H9 (cell line): Measurements from ENCODE around the gene IL26. TPM values are rescaled to one million over a fixed set of nuclear protein-coding genes. Genes with fewer than 3 reads are reported as not detected.

Source experiments
- DNase-seq: peaks from one replicate; pipeline ENCODE4 v3.0.0-alpha.2; 2017
- H2AFZ ChIP-seq: one replicate; pipeline ENCODE4 v1.6.1; 2013; ENCODE audit warnings: mild to moderate bottlenecking, low read length, control low read depth, moderate library complexity
- H2AK5ac ChIP-seq: 2 replicates; pipeline ENCODE4 v1.6.1; 2013; ENCODE audit warnings: low read length, control low read depth, mixed read lengths; ENCODE audit not compliant: insufficient read length
- H2BK120ac ChIP-seq: one replicate; pipeline ENCODE4 v1.6.1; 2013; ENCODE audit warnings: low read depth, mild to moderate bottlenecking, low read length, control low read depth, inconsistent platforms; ENCODE audit not compliant: poor library complexity, severe bottlenecking
- H2BK12ac ChIP-seq: 2 replicates; pipeline ENCODE4 v1.6.1; 2013; ENCODE audit warnings: low read length, control low read depth, mixed read lengths, low read depth; ENCODE audit not compliant: insufficient read length
- H2BK15ac ChIP-seq: 2 replicates; pipeline ENCODE4 v1.6.1; 2013; ENCODE audit warnings: low read depth, low read length, control low read depth
- H2BK20ac ChIP-seq: one replicate; pipeline ENCODE4 v1.6.1; 2013; ENCODE audit warnings: low read depth, mild to moderate bottlenecking, low read length, control low read depth, inconsistent platforms; ENCODE audit not compliant: poor library complexity, severe bottlenecking
- H2BK5ac ChIP-seq: 2 replicates; pipeline ENCODE4 v1.6.1; 2013; ENCODE audit warnings: low read length, control low read depth, mixed read lengths; ENCODE audit not compliant: insufficient read length
- H3K14ac ChIP-seq: 2 replicates; pipeline ENCODE4 v1.6.1; 2013; ENCODE audit warnings: low read length, control low read depth; ENCODE audit not compliant: insufficient read depth
- H3K18ac ChIP-seq: 2 replicates; pipeline ENCODE4 v1.6.1; 2013; ENCODE audit warnings: low read depth, mild to moderate bottlenecking, mixed read lengths, low read length, control low read depth; ENCODE audit not compliant: insufficient read length
- H3K23ac ChIP-seq: 2 replicates; pipeline ENCODE4 v1.6.1; 2013; ENCODE audit warnings: low read length, control low read depth, mixed read lengths, low read depth; ENCODE audit not compliant: insufficient read length
- H3K23me2 ChIP-seq: 2 replicates; pipeline ENCODE4 v1.6.1; 2013; ENCODE audit warnings: low read depth, mild to moderate bottlenecking, mixed read lengths, low read length, control low read depth; ENCODE audit not compliant: insufficient read length, poor library complexity, severe bottlenecking
- H3K27ac ChIP-seq: 2 replicates; pipeline ENCODE4 v1.5.1; 2013; ENCODE audit warnings: low read length, control low read depth, mixed read lengths, low read depth; ENCODE audit not compliant: insufficient read length
- H3K27me3 ChIP-seq: 2 replicates; pipeline ENCODE4 v1.6.1; 2013; ENCODE audit warnings: low read length, control low read depth, inconsistent platforms; ENCODE audit not compliant: insufficient read depth
- H3K4ac ChIP-seq: 2 replicates; pipeline ENCODE4 v1.6.1; 2013; ENCODE audit warnings: low read depth, mild to moderate bottlenecking, control low read depth, inconsistent platforms, low read length, moderate library complexity
- H3K4me1 ChIP-seq: 2 replicates; pipeline ENCODE4 v1.6.1; 2013; ENCODE audit warnings: low read length, control low read depth, inconsistent platforms; ENCODE audit not compliant: insufficient read depth
- H3K4me2 ChIP-seq: 2 replicates; pipeline ENCODE4 v1.6.1; 2013; ENCODE audit warnings: low read length, control low read depth, mixed read lengths; ENCODE audit not compliant: insufficient read length, insufficient read depth
- H3K56ac ChIP-seq: 2 replicates; pipeline ENCODE4 v1.6.1; 2013; ENCODE audit warnings: low read depth, mild to moderate bottlenecking, mixed read lengths, low read length, control low read depth; ENCODE audit not compliant: insufficient read length
- H3K79me1 ChIP-seq: 2 replicates; pipeline ENCODE4 v1.6.1; 2013; ENCODE audit warnings: low read depth, mild to moderate bottlenecking, moderate library complexity, low read length, control low read depth, inconsistent platforms; ENCODE audit not compliant: insufficient read depth, poor library complexity, severe bottlenecking
- H3K79me2 ChIP-seq: 2 replicates; pipeline ENCODE4 v1.6.1; 2013; ENCODE audit warnings: low read length, control low read depth, inconsistent platforms; ENCODE audit not compliant: insufficient read depth
- H3K9ac ChIP-seq: 2 replicates; pipeline ENCODE4 v1.6.1; 2013; ENCODE audit warnings: low read length, control low read depth, mixed read lengths; ENCODE audit not compliant: insufficient read length; ENCODE audit errors: extremely low read depth
- H3K9me3 ChIP-seq: one replicate; pipeline ENCODE4 v1.6.1; 2013; ENCODE audit warnings: low read depth, low read length, inconsistent platforms; ENCODE audit not compliant: control insufficient read depth
- H3T11ph ChIP-seq: one replicate; pipeline ENCODE4 v1.6.1; 2013; ENCODE audit warnings: mild to moderate bottlenecking, low read length, control low read depth, inconsistent platforms
- H4K20me1 ChIP-seq: one replicate; pipeline ENCODE4 v1.6.1; 2013; ENCODE audit not compliant: control insufficient read depth, insufficient read length, insufficient read depth
- H4K5ac ChIP-seq: 2 replicates; pipeline ENCODE4 v1.6.1; 2013; ENCODE audit warnings: low read depth, mild to moderate bottlenecking, mixed read lengths, low read length, control low read depth; ENCODE audit not compliant: insufficient read length
- H4K8ac ChIP-seq: replicated peaks from 2 replicates; pipeline ENCODE4 v1.6.1; 2013; ENCODE audit warnings: low read length, control low read depth, mixed read lengths, low read depth; ENCODE audit not compliant: insufficient read length
- H4K91ac ChIP-seq: 2 replicates; pipeline ENCODE4 v1.6.1; 2013; ENCODE audit warnings: low read depth, mild to moderate bottlenecking, moderate library complexity, mixed read lengths, low read length, control low read depth; ENCODE audit not compliant: insufficient read length
- H3K27ac Mint-ChIP-seq, 3 experiments: 2 replicates in 2 of 3; 3 replicates in 1 of 3; pipeline ENCODE4 v1.8.0; 2020 to 2021; ENCODE audit warnings: mixed read lengths in 3 of 3, mild to moderate bottlenecking in 1 of 3, moderate library complexity in 1 of 3
- H3K27me3 Mint-ChIP-seq: 2 replicates; pipeline ENCODE4 v1.8.0; 2021; ENCODE audit warnings: low read depth, mild to moderate bottlenecking, moderate library complexity, mixed read lengths
- H3K36me3 Mint-ChIP-seq, 3 experiments: 2 replicates in 2 of 3; 3 replicates in 1 of 3; pipeline ENCODE4 v1.8.0; 2020 to 2021; ENCODE audit warnings: low read depth in 3 of 3, mixed read lengths in 3 of 3; ENCODE audit not compliant: insufficient read depth in 1 of 3
- H3K4me1 Mint-ChIP-seq, 2 experiments: 2 replicates each; pipeline ENCODE4 v1.8.0; 2020; ENCODE audit warnings: mixed read lengths in 2 of 2
- H3K4me3 Mint-ChIP-seq, 2 experiments: 2 replicates in 1 of 2; 3 replicates in 1 of 2; pipeline ENCODE4 v1.8.0; 2020 to 2021; ENCODE audit warnings: mild to moderate bottlenecking in 2 of 2, mixed read lengths in 2 of 2, moderate library complexity in 1 of 2
- H3K9me3 Mint-ChIP-seq, 2 experiments: 2 replicates in 1 of 2; 3 replicates in 1 of 2; pipeline ENCODE4 v1.8.0; 2020; ENCODE audit warnings: mild to moderate bottlenecking in 2 of 2, mixed read lengths in 2 of 2, moderate library complexity in 1 of 2
- WGBS: extraction: QIAGEN DNeasy Blood & Tissue Kit; methylation state at CpG from one replicate; pipeline ENCODE4 v1.1.7; 2013; ENCODE audit warnings: missing lambda C conversion rate, low lambda C conversion rate, mixed read lengths; ENCODE audit not compliant: insufficient read length; ENCODE audit errors: extremely low coverage; 5-methylcytosine and 5-hydroxymethylcytosine counted together
- total RNA-seq: library from RNA; stranded (reverse); gene quantifications from 2 replicates; pipeline ENCODE4 v1.2.1, GENCODE V29; 2021
- TF ChIP-seq, protein P1 (sequence below): fragments of 200-600 bp; sonication (generic); conservative IDR thresholded peaks from 3 replicates; pipeline ENCODE4 v1.8.0; 2021; ENCODE audit warnings: antibody characterized with exemption, mild to moderate bottlenecking

The IL26 gene
- total RNA-seq, 1 experiment from 2014 or later, result not detected

DNA sequence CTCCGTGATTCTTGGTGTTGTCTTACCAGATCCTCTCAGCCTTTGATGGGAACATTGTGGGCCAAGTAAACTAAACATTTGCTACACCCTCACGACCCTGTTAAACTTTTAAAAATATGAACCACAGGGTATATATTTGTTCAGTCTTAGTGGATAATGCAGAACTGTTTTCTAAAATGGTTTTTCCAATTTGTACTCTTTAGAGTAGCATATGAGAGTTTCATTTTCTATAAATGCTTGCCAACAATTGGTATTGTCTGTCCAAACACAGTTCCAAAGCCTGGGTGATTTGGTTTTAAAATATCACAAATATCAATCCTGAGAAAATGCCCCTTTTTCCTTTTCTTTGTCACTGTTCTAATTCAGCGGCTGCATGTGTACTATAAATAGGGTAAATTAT, 34.5 kb upstream of the IL26 start:
- H3K79me2 ChIP-seq, result no peaks in the 10 kb centered on the region
- H3K4me1 Mint-ChIP-seq, result peaks cover 0 to 8% of the 10 kb centered on the region in 2 experiments; a peak in 2 of 4 replicates
- no peak overlapping the region for H4K5ac ChIP-seq
- H2AK5ac ChIP-seq, result no peak overlapping the region
- no peaks in the 10 kb centered on the region for H3K9me3 Mint-ChIP-seq
- H3K23ac ChIP-seq, result no peak overlapping the region
- H3K27me3 Mint-ChIP-seq, result no peaks in the 10 kb centered on the region
- H3K14ac ChIP-seq, result no peak overlapping the region
- DNase-seq, result no peak
- H3K23me2 ChIP-seq, result no peaks in the 10 kb centered on the region
- no peak overlapping the region for H2BK12ac ChIP-seq
- no peak overlapping the region for H3K4me3 Mint-ChIP-seq
- no peak overlapping the region for H2BK120ac ChIP-seq
- no peak overlapping the region for H3T11ph ChIP-seq
- H3K4me1 ChIP-seq, result no peaks in the 10 kb centered on the region
- no peak overlapping the region for H3K18ac ChIP-seq
- no peak overlapping the region for H3K4ac ChIP-seq
- H3K27me3 ChIP-seq, result no peaks in the 10 kb centered on the region
- H2BK20ac ChIP-seq, result no peak overlapping the region
- no peaks in the 10 kb centered on the region for H4K20me1 ChIP-seq
- H2BK15ac ChIP-seq, result no peak overlapping the region
- no peak overlapping the region for H3K27ac Mint-ChIP-seq
- no peak overlapping the region for H3K56ac ChIP-seq
- no peak overlapping the region for H3K4me2 ChIP-seq
- no peaks in the 10 kb centered on the region for H3K36me3 Mint-ChIP-seq
- no peak overlapping the region for H3K27ac ChIP-seq
- no peak overlapping the region for H2AFZ ChIP-seq
- H3K9ac ChIP-seq, result no peak overlapping the region
- TF ChIP-seq, protein P1, sequence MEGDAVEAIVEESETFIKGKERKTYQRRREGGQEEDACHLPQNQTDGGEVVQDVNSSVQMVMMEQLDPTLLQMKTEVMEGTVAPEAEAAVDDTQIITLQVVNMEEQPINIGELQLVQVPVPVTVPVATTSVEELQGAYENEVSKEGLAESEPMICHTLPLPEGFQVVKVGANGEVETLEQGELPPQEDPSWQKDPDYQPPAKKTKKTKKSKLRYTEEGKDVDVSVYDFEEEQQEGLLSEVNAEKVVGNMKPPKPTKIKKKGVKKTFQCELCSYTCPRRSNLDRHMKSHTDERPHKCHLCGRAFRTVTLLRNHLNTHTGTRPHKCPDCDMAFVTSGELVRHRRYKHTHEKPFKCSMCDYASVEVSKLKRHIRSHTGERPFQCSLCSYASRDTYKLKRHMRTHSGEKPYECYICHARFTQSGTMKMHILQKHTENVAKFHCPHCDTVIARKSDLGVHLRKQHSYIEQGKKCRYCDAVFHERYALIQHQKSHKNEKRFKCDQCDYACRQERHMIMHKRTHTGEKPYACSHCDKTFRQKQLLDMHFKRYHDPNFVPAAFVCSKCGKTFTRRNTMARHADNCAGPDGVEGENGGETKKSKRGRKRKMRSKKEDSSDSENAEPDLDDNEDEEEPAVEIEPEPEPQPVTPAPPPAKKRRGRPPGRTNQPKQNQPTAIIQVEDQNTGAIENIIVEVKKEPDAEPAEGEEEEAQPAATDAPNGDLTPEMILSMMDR, result no peak
- WGBS, result 100% methylated on average over 1 of the region's 3 CpGs
- no peaks in the 10 kb centered on the region for H3K9me3 ChIP-seq
- no peak overlapping the region for H2BK5ac ChIP-seq
- H4K91ac ChIP-seq, result no peak overlapping the region
- H3K79me1 ChIP-seq, result no peaks in the 10 kb centered on the region
- H4K8ac ChIP-seq, result no peak overlapping the region
